ENCODE results near the gene DDIT3. TPM values are rescaled to one million over a fixed set of nuclear protein-coding genes. Genes with fewer than 3 reads are reported as not detected.

DDIT3 gene
- total RNA-seq, 1 donor from 2014 or later: 30.8 TPM

- no peak for DNase-seq (ENCODE audit: low spot score)
These were observed 52.4 kb downstream of the DDIT3 start for GRCh38 chr12:57467915-57468314.

- DNase-seq (ENCODE audit: low spot score): no peak
These were observed 53.0 kb downstream of the DDIT3 start for GRCh38 chr12:57467212-57467874.

Other genes starting within 250 kb of the DDIT3 start
- gene R3HDM2, start 89.5 kb downstream of the DDIT3 start, total RNA-seq: 75.3 TPM
- not detected for gene INHBC, start 85.7 kb downstream of the DDIT3 start, total RNA-seq
- 0.23 TPM for gene INHBE, start 65.2 kb downstream of the DDIT3 start, total RNA-seq
- 4.2 TPM for gene GLI1, start 60.7 kb downstream of the DDIT3 start, total RNA-seq
- gene ARHGAP9, start 40.6 kb downstream of the DDIT3 start, total RNA-seq: 10.0 TPM
- gene MARS1, start 32.4 kb downstream of the DDIT3 start, total RNA-seq: 327 TPM
- 177 TPM for gene MBD6, start 2.3 kb upstream of the DDIT3 start, total RNA-seq
- gene DCTN2, start 26.7 kb upstream of the DDIT3 start, total RNA-seq: 104 TPM
- gene KIF5A, start 29.5 kb upstream of the DDIT3 start, total RNA-seq: 0.99 TPM
- 48.0 TPM for gene PIP4K2C, start 70.7 kb upstream of the DDIT3 start, total RNA-seq
- 40.0 TPM for gene DTX3, start 84.3 kb upstream of the DDIT3 start, total RNA-seq
- gene ARHGEF25, start 90.9 kb upstream of the DDIT3 start, total RNA-seq: 41.5 TPM
- gene B4GALNT1, start 112.7 kb upstream of the DDIT3 start, total RNA-seq: 3.3 TPM
- gene OS9, start 173.6 kb upstream of the DDIT3 start, total RNA-seq: 201 TPM
- gene AGAP2, start 218.2 kb upstream of the DDIT3 start, total RNA-seq: 2.8 TPM
- 45.6 TPM for gene TSPAN31, start 224.5 kb upstream of the DDIT3 start, total RNA-seq
- gene CDK4, start 231.8 kb upstream of the DDIT3 start, total RNA-seq: 86.5 TPM
- 12.1 TPM for gene MARCHF9, start 234.6 kb upstream of the DDIT3 start, total RNA-seq
- gene CYP27B1, start 246.6 kb upstream of the DDIT3 start, total RNA-seq: 1.6 TPM